HTERT RPE-1 (cell line): ENCODE results near the gene NUTM2B.
"Not testable (repeated sequence)": the region's sequence is repeated elsewhere in the genome, so short reads cannot be mapped to it uniquely, and the experiment has no call there.

ENCODE experiments used
- in situ Hi-C: fragments of 300-500 bp; cut with MboI; formaldehyde crosslinking; loops from 4 replicates; pipeline ENCODE4 v1.14.3; 2020; ENCODE audit warnings: low sequenced_read_pairs

NUTM2B gene

GRCh38 chr10:79702927-79703326 is at the start of gene NUTM2B:
Gene NUTM2B, plus strand, starts transcription at chr10:79703227. Its CDS starts 383 bp downstream, at chr10:79703610.
- in situ Hi-C loops = not testable (repeated sequence)

- in situ Hi-C loops = not testable (repeated sequence)
These were observed 39.7 kb upstream of the NUTM2B start for GRCh38 chr10:79663287-79663686.

- in situ Hi-C loops = not testable (repeated sequence)
These were observed 38.3 kb upstream of the NUTM2B start for GRCh38 chr10:79664686-79665085.

- in situ Hi-C loops = not testable (repeated sequence)
These were observed 33.7 kb upstream of the NUTM2B start for GRCh38 chr10:79669248-79669788.

GRCh38 chr10:79674878-79675277 is 28.1 kb upstream of the NUTM2B start:
- in situ Hi-C loops = not testable (repeated sequence)

GRCh38 chr10:79683026-79683883 is 19.8 kb upstream of the NUTM2B start:
- in situ Hi-C loops = not testable (repeated sequence)

GRCh38 chr10:79683884-79684720 is 18.9 kb upstream of the NUTM2B start:
- in situ Hi-C loops = not testable (repeated sequence)

- in situ Hi-C loops = not testable (repeated sequence)
These were observed 17.9 kb upstream of the NUTM2B start for GRCh38 chr10:79685044-79685685.

- in situ Hi-C loops = not testable (repeated sequence)
These were observed 16.4 kb upstream of the NUTM2B start for GRCh38 chr10:79686595-79686994.

GRCh38 chr10:79687406-79688150 is 15.4 kb upstream of the NUTM2B start:
- in situ Hi-C loops = not testable (repeated sequence)

GRCh38 chr10:79688798-79689197 is 14.2 kb upstream of the NUTM2B start:
- in situ Hi-C loops = not testable (repeated sequence)

GRCh38 chr10:79696596-79696995 is 6.4 kb upstream of the NUTM2B start:
- in situ Hi-C loops = not testable (repeated sequence)

GRCh38 chr10:79697141-79697540 is 5.9 kb upstream of the NUTM2B start:
- in situ Hi-C loops = not testable (repeated sequence)

GRCh38 chr10:79700381-79700944 is 2.6 kb upstream of the NUTM2B start:
- in situ Hi-C loops = not testable (repeated sequence)

- in situ Hi-C loops = not testable (repeated sequence)
These were observed 4.0 kb downstream of the NUTM2B start for GRCh38 chr10:79707017-79707416.

GRCh38 chr10:79714976-79715375 is 11.9 kb downstream of the NUTM2B start:
- in situ Hi-C loops = not testable (repeated sequence)

- in situ Hi-C loops = not testable (repeated sequence)
These were observed 14.0 kb downstream of the NUTM2B start for GRCh38 chr10:79716917-79717579.

GRCh38 chr10:79720000-79720399 is 17.0 kb downstream of the NUTM2B start:
- in situ Hi-C loops = not testable (repeated sequence)

GRCh38 chr10:79726620-79727019 is 23.6 kb downstream of the NUTM2B start:
- in situ Hi-C loops = not testable (repeated sequence)
